Ovary (tissue), 3 donors: ENCODE measurements around the gene CELA3A.

Experiments
- CTCF ChIP-seq, 3 donors: fragments of 450-650 bp in 2 of 3; fragments of 200-600 bp in 1 of 3; IDR thresholded peaks; one replicate each; pipeline versions ENCODE4 v1.5.1 to v1.8.0; 2016 to 2022; ENCODE audit warnings: antibody characterized with exemption in 3 of 3, mild to moderate bottlenecking in 1 of 3
- POLR2A ChIP-seq: fragments of 450-650 bp; IDR thresholded peaks from one replicate; pipeline ENCODE4 v1.6.1; 2017; ENCODE audit warnings: antibody characterized with exemption, mild to moderate bottlenecking, moderate library complexity
- donor health status: DM: no; HTN: no; CAD: no.

- no peak for TF ChIP-seq CTCF (IDR thresholded peaks at IDR 0.05)
- no peak for TF ChIP-seq POLR2A
Measured at GRCh38 chr1:22001409-22001808, at the start of gene CELA3A.
